ENCODE results near the gene MATN4. TPM values are rescaled to one million over a fixed set of nuclear protein-coding genes. Genes with fewer than 3 reads are reported as not detected.

The MATN4 gene
- total and polyA plus RNA-seq, 2 of the 13 experiments (the other 11 are each of a cell fraction or from before 2014, with no cell fraction given): not detected

DNA sequence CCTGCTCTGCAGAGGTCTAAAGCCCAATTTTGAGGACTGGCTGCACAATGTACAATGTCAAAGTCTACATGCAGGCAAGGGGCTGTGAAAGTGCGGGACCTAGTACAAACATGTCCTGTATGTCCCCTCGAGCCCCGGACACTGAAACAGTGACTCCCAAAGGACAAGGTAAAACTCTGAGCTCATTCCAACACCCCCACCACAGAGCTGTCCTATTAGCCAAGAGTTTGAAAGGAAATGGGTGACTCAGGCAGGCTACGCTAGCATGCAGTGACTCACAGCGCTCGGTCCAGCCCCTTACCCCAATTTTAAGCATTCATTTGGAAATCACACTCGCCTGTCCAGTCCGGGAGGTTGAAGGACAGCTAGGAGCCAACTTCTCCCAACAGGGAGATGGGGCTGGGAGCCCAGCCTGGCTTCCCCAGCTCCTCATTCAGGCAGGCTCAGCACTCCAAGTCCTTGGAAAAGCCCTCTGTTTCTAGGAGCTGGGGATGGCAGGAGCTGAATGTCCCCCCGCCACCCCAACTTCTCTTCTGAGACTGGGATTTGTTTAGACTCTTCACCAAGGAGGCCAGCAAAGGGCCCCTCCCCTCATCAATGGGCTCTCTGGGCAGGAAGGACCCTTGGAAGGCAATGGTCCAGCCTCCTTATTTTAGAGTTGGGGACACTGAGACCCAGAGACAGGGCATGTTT lies 36.2 kb upstream of the MATN4 start (continued):
- TF ChIP-seq MYPOP (CRISPR knock-in tag; IDR thresholded peaks at IDR 0.05) (peak; percentile 92), RORA (CRISPR knock-in tag; IDR thresholded peaks at IDR 0.05) (peak; percentile 56; the same call in 1 of the 2 replicates), ZNF816 (CRISPR knock-in tag; IDR thresholded peaks at IDR 0.05; ENCODE audit: borderline replicate concordance) (peak; percentile 84), POLR2AphosphoS2 (IDR thresholded peaks at IDR 0.05; ENCODE audit: low read depth, low read length) (peak; percentile 36), FOSL1 (CRISPR knock-in tag; IDR thresholded peaks at IDR 0.05; ENCODE audit: borderline replicate concordance) (peak; percentile 81), ZNF891 (CRISPR knock-in tag; IDR thresholded peaks at IDR 0.05) (peak; percentile 33; the same call in 1 of the 2 replicates), ZNF235 (CRISPR knock-in tag; IDR thresholded peaks at IDR 0.05; ENCODE audit: borderline replicate concordance) (0 out of 2 replicates have a peak, but pooled peaks have one; percentile 26), ZNF572 (CRISPR knock-in tag; IDR thresholded peaks at IDR 0.05) (peak; percentile 80; the same call in 1 of the 2 replicates), HMG20A (CRISPR knock-in tag; IDR thresholded peaks at IDR 0.05; ENCODE audit: borderline replicate concordance) (peak; percentile 67; the same call in 1 of the 2 replicates), MYC (CRISPR knock-in tag; IDR thresholded peaks at IDR 0.05; ENCODE audit: borderline replicate concordance) (peak; percentile 55; the same call in 1 of the 2 replicates), ZNF761 (CRISPR knock-in tag; conservative IDR thresholded peaks at IDR 0.05) (peak; percentile 88; the same call in 1 of the 2 replicates), RCOR2 (CRISPR knock-in tag; IDR thresholded peaks at IDR 0.05) (peak; percentile 48; the same call in 1 of the 2 replicates), FOXK1 (CRISPR knock-in tag; IDR thresholded peaks at IDR 0.05; ENCODE audit: borderline replicate concordance, low read depth) (peak; percentile 59; the same call in 1 of the 2 replicates), CREM (IDR thresholded peaks at IDR 0.05) (peak; percentile 38; the same call in 1 of the 2 replicates), CREM (CRISPR knock-in tag; IDR thresholded peaks at IDR 0.05) (no peak), ZSCAN21 (CRISPR knock-in tag; IDR thresholded peaks at IDR 0.05; ENCODE audit: borderline replicate concordance) (peak; percentile 83), HOMEZ (CRISPR knock-in tag; IDR thresholded peaks at IDR 0.05; ENCODE audit: low read depth) (peak; percentile 54; the same call in 1 of the 2 replicates)
- TF ChIP-seq, protein P1, sequence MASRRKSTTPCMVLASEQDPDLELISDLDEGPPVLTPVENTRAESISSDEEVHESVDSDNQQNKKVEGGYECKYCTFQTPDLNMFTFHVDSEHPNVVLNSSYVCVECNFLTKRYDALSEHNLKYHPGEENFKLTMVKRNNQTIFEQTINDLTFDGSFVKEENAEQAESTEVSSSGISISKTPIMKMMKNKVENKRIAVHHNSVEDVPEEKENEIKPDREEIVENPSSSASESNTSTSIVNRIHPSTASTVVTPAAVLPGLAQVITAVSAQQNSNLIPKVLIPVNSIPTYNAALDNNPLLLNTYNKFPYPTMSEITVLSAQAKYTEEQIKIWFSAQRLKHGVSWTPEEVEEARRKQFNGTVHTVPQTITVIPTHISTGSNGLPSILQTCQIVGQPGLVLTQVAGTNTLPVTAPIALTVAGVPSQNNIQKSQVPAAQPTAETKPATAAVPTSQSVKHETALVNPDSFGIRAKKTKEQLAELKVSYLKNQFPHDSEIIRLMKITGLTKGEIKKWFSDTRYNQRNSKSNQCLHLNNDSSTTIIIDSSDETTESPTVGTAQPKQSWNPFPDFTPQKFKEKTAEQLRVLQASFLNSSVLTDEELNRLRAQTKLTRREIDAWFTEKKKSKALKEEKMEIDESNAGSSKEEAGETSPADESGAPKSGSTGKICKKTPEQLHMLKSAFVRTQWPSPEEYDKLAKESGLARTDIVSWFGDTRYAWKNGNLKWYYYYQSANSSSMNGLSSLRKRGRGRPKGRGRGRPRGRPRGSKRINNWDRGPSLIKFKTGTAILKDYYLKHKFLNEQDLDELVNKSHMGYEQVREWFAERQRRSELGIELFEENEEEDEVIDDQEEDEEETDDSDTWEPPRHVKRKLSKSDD (CRISPR knock-in tag; IDR thresholded peaks at IDR 0.05; ENCODE audit: low read depth): no peak
- TF ChIP-seq, protein P2, sequence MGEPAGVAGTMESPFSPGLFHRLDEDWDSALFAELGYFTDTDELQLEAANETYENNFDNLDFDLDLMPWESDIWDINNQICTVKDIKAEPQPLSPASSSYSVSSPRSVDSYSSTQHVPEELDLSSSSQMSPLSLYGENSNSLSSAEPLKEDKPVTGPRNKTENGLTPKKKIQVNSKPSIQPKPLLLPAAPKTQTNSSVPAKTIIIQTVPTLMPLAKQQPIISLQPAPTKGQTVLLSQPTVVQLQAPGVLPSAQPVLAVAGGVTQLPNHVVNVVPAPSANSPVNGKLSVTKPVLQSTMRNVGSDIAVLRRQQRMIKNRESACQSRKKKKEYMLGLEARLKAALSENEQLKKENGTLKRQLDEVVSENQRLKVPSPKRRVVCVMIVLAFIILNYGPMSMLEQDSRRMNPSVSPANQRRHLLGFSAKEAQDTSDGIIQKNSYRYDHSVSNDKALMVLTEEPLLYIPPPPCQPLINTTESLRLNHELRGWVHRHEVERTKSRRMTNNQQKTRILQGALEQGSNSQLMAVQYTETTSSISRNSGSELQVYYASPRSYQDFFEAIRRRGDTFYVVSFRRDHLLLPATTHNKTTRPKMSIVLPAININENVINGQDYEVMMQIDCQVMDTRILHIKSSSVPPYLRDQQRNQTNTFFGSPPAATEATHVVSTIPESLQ (CRISPR knock-in tag; conservative IDR thresholded peaks at IDR 0.05): no peak
- TF ChIP-seq, protein P3, sequence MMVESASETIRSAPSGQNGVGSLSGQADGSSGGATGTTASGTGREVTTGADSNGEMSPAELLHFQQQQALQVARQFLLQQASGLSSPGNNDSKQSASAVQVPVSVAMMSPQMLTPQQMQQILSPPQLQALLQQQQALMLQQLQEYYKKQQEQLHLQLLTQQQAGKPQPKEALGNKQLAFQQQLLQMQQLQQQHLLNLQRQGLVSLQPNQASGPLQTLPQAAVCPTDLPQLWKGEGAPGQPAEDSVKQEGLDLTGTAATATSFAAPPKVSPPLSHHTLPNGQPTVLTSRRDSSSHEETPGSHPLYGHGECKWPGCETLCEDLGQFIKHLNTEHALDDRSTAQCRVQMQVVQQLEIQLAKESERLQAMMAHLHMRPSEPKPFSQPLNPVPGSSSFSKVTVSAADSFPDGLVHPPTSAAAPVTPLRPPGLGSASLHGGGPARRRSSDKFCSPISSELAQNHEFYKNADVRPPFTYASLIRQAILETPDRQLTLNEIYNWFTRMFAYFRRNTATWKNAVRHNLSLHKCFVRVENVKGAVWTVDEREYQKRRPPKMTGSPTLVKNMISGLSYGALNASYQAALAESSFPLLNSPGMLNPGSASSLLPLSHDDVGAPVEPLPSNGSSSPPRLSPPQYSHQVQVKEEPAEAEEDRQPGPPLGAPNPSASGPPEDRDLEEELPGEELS (CRISPR knock-in tag; IDR thresholded peaks at IDR 0.05): peak; percentile 77
